K562 (cell line): ENCODE results near the gene ZC3HAV1L. TPM values are rescaled to one million over a fixed set of nuclear protein-coding genes. Genes with fewer than 3 reads are reported as not detected.
A peak's percentile ranks its signal among the peaks of the same experiment; 100 is the strongest.

Source experiments
- ARID3A ChIP-seq: IDR thresholded peaks from 2 replicates; pipeline ENCODE4 v1.6.1; 2012; ENCODE audit warnings: low read depth, low read length, improper control_type of control experiment, borderline replicate concordance
- ARNT ChIP-seq, 2 experiments: fragments of 450-650 bp; IDR thresholded peaks; 2 replicates each; pipeline ENCODE4 v1.6.1; 2016; ENCODE audit warnings: mild to moderate bottlenecking in 1 of 2
- CAMTA2 ChIP-seq: fragments of 250-450 bp; sonication (Bioruptor Pico); conservative IDR thresholded peaks from 2 replicates; pipeline ENCODE4 v1.5.1; 2022
- CHAMP1 ChIP-seq: fragments of 450-650 bp; IDR thresholded peaks from 2 replicates; pipeline ENCODE4 v1.6.1; 2016; ENCODE audit warnings: mild to moderate bottlenecking
- HDAC1 ChIP-seq, 2 experiments: fragments of 450-650 bp; IDR thresholded peaks; 2 replicates each; pipeline ENCODE4 v1.6.1; 2016 to 2017; ENCODE audit warnings: inconsistent platforms in 1 of 2, mild to moderate bottlenecking in 1 of 2, moderate library complexity in 1 of 2
- HSF4 ChIP-seq: fragments of 250-450 bp; sonication (Bioruptor Pico); IDR thresholded peaks from 2 replicates; pipeline ENCODE4 v2.1.2; 2022; ENCODE audit warnings: mild to moderate bottlenecking, moderate library complexity, borderline replicate concordance
- IRF9 ChIP-seq: fragments of 450-650 bp; IDR thresholded peaks from 2 replicates; pipeline ENCODE4 v1.6.1; 2016; ENCODE audit warnings: missing biosample characterization, missing genetic modification characterization
- MEF2D ChIP-seq: conservative IDR thresholded peaks from 2 replicates; pipeline ENCODE4 v1.6.1; 2016; ENCODE audit warnings: low read depth, missing genetic modification characterization, missing compliant biosample characterization
- MTF1 ChIP-seq: fragments of 250-450 bp; sonication (Bioruptor Pico); IDR thresholded peaks from 2 replicates; pipeline ENCODE4 v1.9.0; 2021; ENCODE audit warnings: moderate library complexity, mild to moderate bottlenecking, inconsistent platforms, borderline replicate concordance
- SAFB2 ChIP-seq: fragments of 200-400 bp; formaldehyde crosslinking; IDR thresholded peaks from 2 replicates; pipeline ENCODE4 v1.6.1; 2018; ENCODE audit warnings: borderline replicate concordance, low read length, low read depth, moderate library complexity; ENCODE audit not compliant: severe bottlenecking
- STAT5A ChIP-seq: IDR thresholded peaks from 2 replicates; pipeline ENCODE4 v1.6.1; 2012; ENCODE audit warnings: low read length, inconsistent platforms, borderline replicate concordance
- TCF7L2 ChIP-seq: fragments of 150-350 bp; IDR thresholded peaks from 2 replicates; pipeline ENCODE4 v1.6.1; 2016; ENCODE audit warnings: low read depth, mild to moderate bottlenecking, low read length, moderate library complexity
- TOE1 ChIP-seq, 2 experiments: fragments of 450-650 bp in 1 of 2; sonication (generic) in 1 of 2; formaldehyde crosslinking in 1 of 2; IDR thresholded peaks; 2 replicates each; pipeline versions ENCODE4 v1.7.1 to v1.8.0; 2016 to 2022; ENCODE audit warnings: borderline replicate concordance in 2 of 2, mild to moderate bottlenecking in 2 of 2, antibody characterized with exemption in 1 of 2, inconsistent platforms in 1 of 2, low read depth in 1 of 2, missing genetic modification reagents in 1 of 2, moderate library complexity in 1 of 2
- ZBTB26 ChIP-seq: fragments of 450-650 bp; formaldehyde crosslinking; IDR thresholded peaks from 2 replicates; pipeline ENCODE4 v1.4.0; 2022; ENCODE audit warnings: missing genetic modification characterization
- ZNF766 ChIP-seq: fragments of 200-800 bp; sonication (Bioruptor generic); conservative IDR thresholded peaks from 2 replicates; pipeline ENCODE4 v1.6.1; 2016; ENCODE audit warnings: missing genetic modification characterization, missing compliant biosample characterization
- polyA plus RNA-seq, 8 experiments: library from polyadenylated mRNA; depleted of rRNA in 4 of 8; stranded (reverse) in 5 of 8; unstranded in 3 of 8; fragments of >200 nt; fragmentation: Nextera tagmentation in 2 of 8; fragmentation: Illumina TruSeq in 1 of 8; extraction: Ambion mirVana in 2 of 8; extraction: Trizol in 1 of 8; gene quantifications; 2 replicates each; pipeline versions ENCODE4 v1.2.1 to v1.2.3, GENCODE V29; 2011 to 2014; ENCODE audit warnings: inconsistent platforms in 1 of 8, missing spikeins in 1 of 8
- total RNA-seq, 7 experiments: library from RNA; depleted of rRNA in 6 of 7; stranded (reverse); fragments of >200 nt in 6 of 7; fragmentation: Illumina TruSeq in 2 of 7; extraction: Trizol in 2 of 7; gene quantifications; 2 replicates each; pipeline versions ENCODE4 v1.2.1 to v1.2.3, GENCODE V29; 2011 to 2021; ENCODE audit warnings: low replicate concordance in 1 of 7
- TF ChIP-seq, protein P1 (sequence below): fragments of 250-450 bp; sonication (Bioruptor Pico); IDR thresholded peaks from 2 replicates; pipeline ENCODE4 v1.8.0; 2022; ENCODE audit warnings: moderate library complexity, mild to moderate bottlenecking, inconsistent platforms

ZC3HAV1L gene
- total and polyA plus RNA-seq, 9 of the 15 experiments (the other 6 are each of a cell fraction or from before 2014, with no cell fraction given): not detected

DNA sequence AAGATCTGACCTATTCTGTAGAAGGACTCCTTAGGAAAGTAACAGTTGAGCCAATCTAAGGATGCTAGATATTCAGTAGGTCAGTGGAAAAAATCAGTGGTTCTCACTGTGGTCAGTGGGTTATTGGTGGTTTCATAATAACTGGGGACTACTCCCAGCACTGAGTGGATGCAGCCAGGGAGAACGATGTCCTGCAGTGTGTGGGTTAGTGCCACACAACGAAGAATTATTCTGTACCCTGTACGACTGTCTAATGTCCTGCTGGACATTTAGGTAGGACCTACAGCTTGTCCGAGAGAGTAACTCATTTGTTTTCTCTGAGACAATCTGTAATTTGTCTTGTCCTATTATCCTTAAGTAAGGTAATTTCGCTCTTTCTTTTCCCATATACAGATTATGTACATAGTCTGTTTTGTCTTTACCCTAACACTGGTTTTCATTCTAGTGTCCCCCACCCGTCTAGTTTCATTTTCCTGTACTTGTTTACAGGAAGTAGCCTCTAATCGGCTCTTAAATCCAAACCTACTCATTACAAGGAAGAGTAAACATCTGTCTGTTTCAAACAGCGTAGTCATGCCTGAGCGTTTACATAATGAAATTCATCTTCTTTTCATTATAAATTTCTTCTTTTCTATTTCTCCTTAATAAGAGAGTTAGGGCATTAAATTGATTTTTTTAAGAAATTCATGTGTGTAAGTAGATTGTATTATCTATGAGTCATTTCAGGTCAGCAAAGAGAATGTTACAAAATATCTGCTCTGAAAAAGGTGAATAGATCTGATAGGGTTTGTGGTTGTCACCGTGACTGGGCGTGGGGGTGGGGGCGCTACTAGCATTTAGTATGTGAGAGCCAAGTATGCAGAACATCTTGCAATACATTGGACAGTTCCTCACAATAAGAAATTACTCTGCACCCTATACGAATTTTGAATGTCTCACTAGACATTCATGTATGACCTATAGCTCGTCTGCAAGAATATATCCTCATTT, 8.3 kb upstream of the ZC3HAV1L start (continued):
- TF ChIP-seq MTF1 (CRISPR knock-in tag) (no peak), ZNF766 (CRISPR knock-in tag) (peak; percentile 88), CAMTA2 (CRISPR knock-in tag) (no peak), HSF4 (CRISPR knock-in tag) (no peak), ARNT (IDR thresholded peaks at IDR 0.05) (peak; percentile 81 to 97), SAFB2 (no peak), CHAMP1 (peak; percentile 79), TCF7L2 (no peak), IRF9 (tag) (peak; percentile 24; the same call in 1 of the 2 replicates), ARID3A (peak; percentile 96), ZBTB26 (CRISPR knock-in tag) (no peak), MEF2D (tag) (peak; percentile 63; the same call in 1 of the 2 replicates), STAT5A (peak; percentile 88), HDAC1 (IDR thresholded peaks at IDR 0.05) (peak in 1 of 2 experiments; percentile 71; a peak in 1 of 4 replicates), TOE1 (IDR thresholded peaks at IDR 0.05; ENCODE audit: borderline replicate concordance) (peak; percentile 80; the same call in 1 of the 2 replicates), TOE1 (CRISPR knock-in tag; IDR thresholded peaks at IDR 0.05; ENCODE audit: borderline replicate concordance, low read depth) (no peak)
- TF ChIP-seq, protein P1, sequence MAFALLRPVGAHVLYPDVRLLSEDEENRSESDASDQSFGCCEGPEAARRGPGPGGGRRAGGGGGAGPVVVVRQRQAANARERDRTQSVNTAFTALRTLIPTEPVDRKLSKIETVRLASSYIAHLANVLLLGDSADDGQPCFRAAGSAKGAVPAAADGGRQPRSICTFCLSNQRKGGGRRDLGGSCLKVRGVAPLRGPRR (CRISPR knock-in tag): no peak
